ENCODE data around the gene SACM1L. TPM values are rescaled to one million over a fixed set of nuclear protein-coding genes. Genes with fewer than 3 reads are reported as not detected.
A peak's percentile ranks its signal among the peaks of the same experiment; 100 is the strongest.

The SACM1L gene
- polyA plus RNA-seq, 3 donors from 2014 or later: 29.8 to 67.9 (median 33.8) TPM

DNA sequence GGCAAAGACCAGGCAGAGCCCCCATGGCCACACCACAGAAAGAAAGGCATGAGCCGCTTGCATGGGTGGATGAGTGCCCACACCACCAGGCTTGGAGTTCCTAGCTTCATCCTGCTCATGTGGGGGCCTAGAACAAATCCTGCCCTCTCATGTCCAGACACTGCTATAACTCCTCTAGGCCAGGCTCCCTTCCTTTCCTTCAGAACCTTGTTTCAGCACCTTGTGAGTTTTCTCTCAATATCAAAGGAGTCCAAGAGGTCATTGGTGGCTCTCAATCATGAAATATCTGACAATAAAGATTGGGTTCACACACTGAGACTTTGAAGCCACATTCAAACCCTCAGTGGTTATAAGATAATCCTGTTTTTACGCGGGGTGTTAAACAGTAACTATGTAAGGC, 94.5 kb downstream of the SACM1L start:
- no peak for DNase-seq
- no peaks in the 10 kb centered on the region for H3K4me1 Mint-ChIP-seq
- H3K36me3 Mint-ChIP-seq: peaks cover 0 to 7% (median under 1%) of the 10 kb centered on the region in 3 donors
- H3K27me3 Mint-ChIP-seq (ENCODE audit: low read depth in 3 of 3): peaks cover 0 to 2% (median 2%) of the 10 kb centered on the region in 3 donors
- peaks cover 0 to 2% (median under 1%) of the 10 kb centered on the region in 6 donors for H3K9me3 Mint-ChIP-seq
- H3K4me3 Mint-ChIP-seq: no peak overlapping the region
- H3K27ac Mint-ChIP-seq: no peak overlapping the region

DNA sequence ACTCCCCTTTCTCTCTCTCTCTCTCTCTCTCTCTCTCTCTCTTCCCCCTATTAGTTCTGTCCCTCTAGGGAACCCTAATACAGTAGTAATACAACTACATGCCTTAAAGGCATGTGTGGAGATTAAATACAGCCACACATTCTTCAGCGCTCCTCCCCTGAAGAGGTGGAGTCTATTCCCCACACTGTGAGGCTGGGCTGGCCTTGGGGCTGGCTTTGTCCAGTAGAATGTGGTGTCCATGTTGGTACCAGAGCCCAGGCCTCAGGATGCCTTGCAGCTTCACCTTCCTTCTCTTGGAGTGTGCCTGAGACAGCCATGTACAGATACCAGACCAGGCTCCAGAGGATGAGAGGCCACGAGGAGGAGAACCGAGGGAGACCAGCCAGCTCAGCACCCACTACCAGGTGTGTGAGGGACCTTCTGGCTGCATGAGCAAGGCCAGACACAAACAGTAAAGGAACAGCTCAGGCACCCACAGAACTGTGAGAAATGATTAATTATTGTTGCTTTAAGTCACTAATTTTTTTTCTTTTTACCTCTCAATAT, 96.5 kb downstream of the SACM1L start:
- Mint-ChIP-seq H3K4me3 (no peak overlapping the region), H3K4me1 (no peaks in the 10 kb centered on the region), H3K27ac (no peak overlapping the region), H3K36me3 (peaks cover 7 to 16% (median 10%) of the 10 kb centered on the region in 3 donors), H3K27me3 (ENCODE audit: low read depth in 3 of 3) (peaks cover under 1 to 2% (median 2%) of the 10 kb centered on the region in 3 donors), H3K9me3 (peaks cover 2 to 15% (median 10%) of the 10 kb centered on the region in 6 donors)
- no peak for DNase-seq

DNA sequence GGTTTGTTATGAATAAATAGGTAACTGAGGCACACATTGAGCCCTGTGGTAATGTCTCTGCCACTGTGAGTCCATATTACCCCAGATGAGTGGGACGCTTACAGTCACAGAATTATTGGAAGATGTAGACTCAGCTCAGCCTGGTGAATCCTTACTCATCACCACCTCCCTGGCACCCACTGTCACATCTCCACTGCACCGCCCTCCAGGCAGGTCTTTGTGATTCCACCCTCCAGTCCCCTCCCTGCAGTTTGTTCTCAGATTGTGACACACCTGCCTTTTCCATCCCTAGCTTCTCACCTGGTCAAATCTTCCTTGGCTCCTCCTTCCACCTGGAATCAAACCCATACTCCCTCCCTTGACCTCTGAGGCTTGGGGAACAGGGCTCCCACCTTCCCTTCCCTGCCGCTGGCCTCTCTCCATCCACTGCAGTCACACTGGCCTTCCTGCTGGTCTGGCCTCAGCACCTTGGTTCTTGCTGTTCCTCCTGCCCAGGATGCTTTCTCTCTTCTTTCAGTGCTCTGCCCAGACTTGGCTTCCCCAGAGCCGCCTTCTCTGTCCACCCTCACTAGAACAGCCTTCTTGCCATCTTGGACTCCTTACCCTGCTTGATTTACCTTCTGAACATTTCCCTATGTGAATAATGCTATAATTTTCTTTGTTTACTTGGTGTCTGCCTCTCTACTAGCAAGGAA, 97.8 kb downstream of the SACM1L start:
- Mint-ChIP-seq H3K4me3 (no peak overlapping the region), H3K36me3 (peaks cover 7 to 18% (median 12%) of the 10 kb centered on the region in 3 donors), H3K4me1 (no peaks in the 10 kb centered on the region), H3K9me3 (peaks cover 4 to 17% (median 10%) of the 10 kb centered on the region in 6 donors), H3K27ac (no peak overlapping the region), H3K27me3 (ENCODE audit: low read depth in 3 of 3) (peaks cover 2% of the 10 kb centered on the region in 3 donors)
- DNase-seq: no peak

DNA sequence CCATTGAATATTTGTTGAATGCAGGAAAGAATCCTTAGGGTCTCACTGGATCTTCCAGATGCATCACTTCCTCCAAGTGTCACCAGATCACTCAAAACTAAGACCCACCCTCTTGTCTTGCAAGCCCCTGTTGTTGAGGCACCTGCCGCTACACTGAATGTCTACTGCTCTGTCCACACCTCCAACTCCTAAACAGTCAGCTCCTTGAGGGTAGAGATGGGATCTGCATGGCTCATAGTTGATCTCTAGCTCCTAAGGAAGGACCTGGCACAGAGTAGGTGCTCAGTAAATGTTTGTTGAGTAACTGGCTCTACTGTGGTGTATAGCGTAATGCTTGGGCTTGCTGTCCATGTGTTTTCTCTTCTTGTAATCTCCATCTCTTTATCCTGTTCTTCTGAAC, 98.4 kb downstream of the SACM1L start:
- H3K9me3 Mint-ChIP-seq: peaks cover 4 to 17% (median 10%) of the 10 kb centered on the region in 6 donors
- H3K27ac Mint-ChIP-seq: no peak overlapping the region
- H3K36me3 Mint-ChIP-seq: peaks cover 7 to 18% (median 12%) of the 10 kb centered on the region in 3 donors
- DNase-seq: no peak
- H3K4me1 Mint-ChIP-seq: no peaks in the 10 kb centered on the region
- peaks cover 2 to 5% (median 2%) of the 10 kb centered on the region in 3 donors for H3K27me3 Mint-ChIP-seq (ENCODE audit: low read depth in 3 of 3)
- no peak overlapping the region for H3K4me3 Mint-ChIP-seq

DNA sequence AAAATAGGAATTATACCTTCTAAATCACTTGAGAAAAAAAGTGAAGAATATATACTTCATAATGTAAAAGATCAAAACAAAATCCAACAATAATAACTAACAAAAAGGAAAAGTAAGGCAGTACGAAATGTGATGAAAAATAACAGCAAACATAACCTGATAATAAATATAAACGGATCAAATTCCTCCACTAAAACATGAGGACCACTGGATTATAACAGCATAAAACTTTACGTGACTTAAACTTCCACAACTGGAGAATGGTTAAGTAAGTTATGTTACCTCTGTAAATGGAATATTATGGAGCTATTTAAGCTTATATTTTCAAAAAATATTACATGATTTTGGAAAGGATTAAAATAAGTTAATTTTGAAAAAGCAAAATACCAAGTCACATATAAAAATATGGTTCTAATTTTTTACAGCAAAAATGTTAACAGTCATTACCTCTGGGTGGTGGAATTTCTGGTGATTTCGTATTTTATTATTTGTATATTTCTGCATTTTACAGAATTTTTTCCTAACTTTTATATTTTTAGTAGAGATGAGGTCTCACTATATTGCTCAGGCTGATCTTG, 100.1 kb downstream of the SACM1L start:
- Mint-ChIP-seq H3K9me3 (peaks cover 4 to 17% (median 10%) of the 10 kb centered on the region in 6 donors), H3K36me3 (peaks cover 5 to 18% (median 12%) of the 10 kb centered on the region in 3 donors), H3K27ac (no peak overlapping the region), H3K4me1 (no peaks in the 10 kb centered on the region), H3K4me3 (no peak overlapping the region), H3K27me3 (ENCODE audit: low read depth in 3 of 3) (peaks cover 3 to 10% (median 7%) of the 10 kb centered on the region in 3 donors)
- no peak for DNase-seq

DNA sequence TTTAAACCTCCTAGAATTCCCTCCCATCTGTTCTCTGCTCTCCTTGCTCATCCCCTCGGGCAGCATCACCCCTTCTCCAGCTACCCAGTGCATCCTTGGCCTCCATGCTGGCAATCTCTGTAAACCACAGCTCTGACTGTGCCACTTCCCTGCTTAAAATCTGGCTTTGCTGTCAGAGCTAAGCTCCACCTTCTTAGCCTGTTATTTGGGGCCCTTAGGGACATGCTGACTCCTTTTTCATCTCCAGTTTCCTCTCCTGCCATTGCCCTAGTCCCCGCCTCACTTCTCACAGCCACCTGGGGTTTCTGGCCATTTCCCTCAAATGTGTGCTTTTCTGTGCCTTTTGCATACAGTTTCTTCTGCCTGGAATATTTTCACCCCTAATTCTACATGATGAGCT, 101.4 kb downstream of the SACM1L start:
- Mint-ChIP-seq H3K27ac (no peak overlapping the region), H3K4me3 (no peak overlapping the region), H3K9me3 (peaks cover 4 to 17% (median 10%) of the 10 kb centered on the region in 6 donors), H3K4me1 (peaks cover 5 to 6% of the 10 kb centered on the region in 2 donors), H3K36me3 (peaks cover 0 to 18% (median 12%) of the 10 kb centered on the region in 3 donors), H3K27me3 (ENCODE audit: low read depth in 3 of 3) (peaks cover 10 to 17% (median 13%) of the 10 kb centered on the region in 3 donors)
- no peak for DNase-seq

DNA sequence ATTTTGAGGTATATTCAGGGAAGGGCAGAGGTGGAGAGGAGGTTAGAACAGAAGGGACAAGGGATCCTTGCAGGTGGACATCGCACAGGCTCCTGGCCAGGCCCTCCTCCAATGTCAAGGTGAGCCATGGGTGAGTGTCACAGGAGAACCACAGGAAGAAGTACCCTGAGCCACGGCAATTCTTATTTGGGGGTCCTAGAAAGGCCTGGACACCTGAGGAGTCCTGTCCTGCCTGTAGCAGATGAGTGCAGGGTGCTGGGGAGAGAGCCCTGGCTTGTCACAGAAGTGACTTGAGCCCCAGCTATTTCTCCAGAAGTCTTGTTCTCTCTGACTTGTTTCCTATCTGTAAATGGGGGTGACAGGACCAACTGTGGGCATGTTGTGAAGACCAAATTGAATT, 102.8 kb downstream of the SACM1L start:
- Mint-ChIP-seq H3K36me3 (peaks cover 0 to 18% (median 12%) of the 10 kb centered on the region in 3 donors), H3K9me3 (peaks cover 4 to 17% (median 10%) of the 10 kb centered on the region in 6 donors), H3K27ac (no peak overlapping the region), H3K4me3 (no peak overlapping the region), H3K4me1 (peaks cover 7 to 8% of the 10 kb centered on the region in 2 donors), H3K27me3 (ENCODE audit: low read depth in 3 of 3) (peaks cover 12 to 22% (median 20%) of the 10 kb centered on the region in 3 donors)
- DNase-seq: no peak

DNA sequence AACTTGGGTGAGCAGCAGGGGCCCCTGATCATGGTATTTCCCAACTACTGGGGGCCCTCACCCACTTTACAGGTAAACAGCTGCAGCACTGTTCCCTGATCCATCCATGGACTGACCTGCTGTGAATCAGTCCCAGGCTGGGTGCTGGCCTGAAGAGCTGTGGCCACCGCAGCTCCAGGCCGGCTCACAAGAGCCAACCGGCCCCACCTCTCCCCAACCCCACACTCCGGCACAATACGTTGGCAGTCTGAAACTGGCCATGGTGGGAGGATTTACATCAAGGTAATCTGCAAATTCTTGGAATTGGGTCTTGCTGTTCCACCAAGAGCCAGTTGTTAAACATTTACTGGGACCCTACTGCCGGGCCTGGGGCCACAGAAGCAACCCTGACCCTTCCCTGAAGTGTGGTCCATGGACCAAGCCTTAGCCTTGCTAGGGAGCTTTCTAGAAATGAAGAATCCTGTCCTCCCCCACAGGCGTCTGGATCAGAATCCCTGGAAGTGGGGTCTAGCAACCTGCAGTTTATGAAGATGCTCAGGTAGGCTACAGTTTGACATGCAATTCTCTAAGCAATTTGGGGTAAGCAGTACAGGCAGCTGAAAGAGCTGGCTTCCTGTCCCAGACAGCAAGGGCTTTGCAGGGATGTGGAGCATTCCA, 103.4 kb downstream of the SACM1L start:
- peaks cover 7 to 8% of the 10 kb centered on the region in 2 donors for H3K4me1 Mint-ChIP-seq
- H3K27me3 Mint-ChIP-seq (ENCODE audit: low read depth in 3 of 3): peaks cover 12 to 24% (median 21%) of the 10 kb centered on the region in 3 donors
- peaks cover 0 to 18% (median 12%) of the 10 kb centered on the region in 3 donors for H3K36me3 Mint-ChIP-seq
- no peak overlapping the region for H3K27ac Mint-ChIP-seq
- DNase-seq: no peak
- H3K4me3 Mint-ChIP-seq: no peak overlapping the region
- peaks cover 4 to 17% (median 10%) of the 10 kb centered on the region in 6 donors for H3K9me3 Mint-ChIP-seq

DNA sequence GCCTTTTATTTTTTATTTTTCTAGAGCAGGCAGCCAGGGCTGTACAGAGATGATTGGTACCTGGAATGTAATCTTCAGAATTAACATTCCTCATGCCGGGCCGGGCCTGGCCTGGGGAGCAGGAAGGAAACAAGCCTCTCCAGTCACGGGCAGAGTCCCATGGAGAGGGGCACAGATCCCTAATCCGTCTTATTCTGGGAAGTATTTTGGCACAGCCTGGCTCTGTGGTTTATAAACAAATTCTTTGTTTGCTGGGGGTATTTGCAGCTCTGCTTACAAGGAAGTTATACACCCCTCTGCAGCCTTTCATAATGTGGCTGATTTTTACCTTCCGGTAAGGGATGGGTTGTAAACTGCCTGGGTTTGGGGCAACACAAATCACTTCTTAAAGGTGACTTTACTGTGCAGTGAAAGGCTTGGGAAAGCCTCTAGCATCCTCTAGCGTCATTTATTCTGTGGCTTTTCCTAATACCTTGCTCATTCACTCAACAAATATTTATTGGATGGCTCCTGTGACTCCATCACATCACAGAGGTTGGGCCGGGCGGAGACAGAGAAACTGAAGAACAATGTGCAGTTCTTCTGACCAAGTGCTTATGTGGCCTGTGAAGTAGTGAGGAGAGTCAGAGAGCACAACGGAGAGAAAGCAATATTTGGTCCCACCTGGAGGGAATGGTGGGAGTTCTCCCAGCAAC, 104.4 kb downstream of the SACM1L start:
- no peak for DNase-seq
- H3K9me3 Mint-ChIP-seq: peaks cover 4 to 16% (median 10%) of the 10 kb centered on the region in 6 donors
- peak overlapping the region in 2 of 5 donors; percentile 19 to 34 for H3K4me3 Mint-ChIP-seq
- H3K4me1 Mint-ChIP-seq: peaks cover 7 to 8% of the 10 kb centered on the region in 2 donors
- peaks cover 12 to 27% (median 21%) of the 10 kb centered on the region in 3 donors for H3K27me3 Mint-ChIP-seq (ENCODE audit: low read depth in 3 of 3)
- peak overlapping the region in 1 of 6 donors; percentile 23 for H3K27ac Mint-ChIP-seq
- peaks cover 0 to 18% (median 12%) of the 10 kb centered on the region in 3 donors for H3K36me3 Mint-ChIP-seq

DNA sequence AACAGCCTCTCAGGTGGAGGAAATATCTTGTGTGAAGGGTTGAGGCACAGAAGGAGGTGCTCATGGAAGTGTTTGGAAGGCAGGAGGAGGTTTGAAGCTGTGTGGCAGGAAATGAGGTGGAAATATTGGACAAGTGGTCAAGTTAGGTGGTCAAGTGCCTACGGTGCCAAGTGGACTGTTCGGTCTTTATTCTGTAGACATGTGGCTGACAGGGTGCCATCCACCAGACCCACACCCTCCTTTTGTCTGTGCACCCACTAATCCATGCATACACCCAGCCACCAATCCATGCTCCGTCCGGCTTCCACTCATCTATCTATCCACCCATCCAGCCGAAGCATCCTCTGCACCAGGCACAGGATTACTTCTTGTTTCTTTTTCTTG, 105.0 kb downstream of the SACM1L start:
- Mint-ChIP-seq H3K36me3 (peaks cover 0 to 13% (median 12%) of the 10 kb centered on the region in 3 donors), H3K4me1 (peaks cover 7 to 8% of the 10 kb centered on the region in 2 donors), H3K9me3 (peaks cover 2 to 11% (median 7%) of the 10 kb centered on the region in 6 donors), H3K27me3 (ENCODE audit: low read depth in 3 of 3) (peaks cover 15 to 30% (median 23%) of the 10 kb centered on the region in 3 donors), H3K4me3 (peak overlapping the region in 2 of 5 donors; percentile 19 to 34), H3K27ac (peak overlapping the region in 1 of 6 donors; percentile 23)
- no peak for DNase-seq

DNA sequence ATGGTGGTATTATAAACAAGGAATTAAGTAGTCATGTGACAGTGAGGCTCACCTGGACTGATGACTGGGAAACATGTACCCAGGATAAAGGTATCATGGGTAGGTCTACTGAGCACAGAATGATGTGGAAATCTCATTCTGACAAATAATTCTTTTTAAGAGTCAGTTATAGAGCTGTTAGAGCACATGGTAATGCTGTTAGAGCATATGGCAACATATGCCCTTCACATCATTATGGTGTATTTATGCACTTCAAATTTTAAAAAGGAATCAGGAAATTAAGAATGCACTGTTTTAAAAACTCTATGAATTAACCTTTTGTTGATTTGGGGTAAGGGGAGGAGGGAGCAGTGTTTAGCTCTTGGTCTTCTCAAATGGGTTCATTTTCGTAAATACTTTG, 105.5 kb downstream of the SACM1L start:
- peaks cover 7 to 8% of the 10 kb centered on the region in 2 donors for H3K4me1 Mint-ChIP-seq
- DNase-seq: no peak
- H3K9me3 Mint-ChIP-seq: peaks cover 1 to 10% (median 4%) of the 10 kb centered on the region in 6 donors
- peaks cover 15 to 35% (median 23%) of the 10 kb centered on the region in 3 donors for H3K27me3 Mint-ChIP-seq (ENCODE audit: low read depth in 3 of 3)
- H3K4me3 Mint-ChIP-seq: peak overlapping the region in 2 of 5 donors; percentile 22 to 30
- H3K27ac Mint-ChIP-seq: no peak overlapping the region
- peaks cover 0 to 12% (median 11%) of the 10 kb centered on the region in 3 donors for H3K36me3 Mint-ChIP-seq
